Keratinocyte (primary cell): ENCODE results near the gene PLCL1. TPM values are rescaled to one million over a fixed set of nuclear protein-coding genes. Genes with fewer than 3 reads are reported as not detected.

Source experiments
- DNase-seq: peaks from one replicate; pipeline ENCODE4 v3.0.0-alpha.2; 2011; ENCODE audit warnings: low read depth, missing footprints, low spot score
- FAIRE-seq: peaks from 2 replicates; lab custom pipeline; 2011; peaks lifted over from hg19 to GRCh38; lab: Jason Lieb, UNC
- H2AFZ ChIP-seq: 2 replicates; pipeline ENCODE4 v1.6.0; 2012; ENCODE audit warnings: low read length, control low read depth, inconsistent platforms; ENCODE audit not compliant: control insufficient read depth
- H3K27ac ChIP-seq: 2 replicates; pipeline ENCODE4 v1.5.1; 2011; ENCODE audit warnings: low read length; ENCODE audit not compliant: control insufficient read depth, insufficient read depth
- H3K27me3 ChIP-seq: 3 replicates; pipeline ENCODE4 v1.6.0; 2011; ENCODE audit warnings: low read length; ENCODE audit not compliant: control insufficient read depth, insufficient read depth; ENCODE audit errors: extremely low read depth
- H3K36me3 ChIP-seq, 2 experiments: 2 replicates in 1 of 2; 3 replicates in 1 of 2; pipeline ENCODE4 v1.5.1; 2011; ENCODE audit warnings: low read length in 2 of 2, mild to moderate bottlenecking in 1 of 2; ENCODE audit not compliant: control insufficient read depth in 2 of 2, insufficient read depth in 2 of 2; ENCODE audit errors: extremely low read depth in 1 of 2
- H3K4me1 ChIP-seq: 3 replicates; pipeline ENCODE4 v1.5.1; 2011; ENCODE audit warnings: low read length; ENCODE audit not compliant: control insufficient read depth, insufficient read depth; ENCODE audit errors: extremely low read depth
- H3K4me2 ChIP-seq: 3 replicates; pipeline ENCODE4 v1.6.0; 2011; ENCODE audit warnings: low read depth, low read length; ENCODE audit not compliant: control insufficient read depth, insufficient read depth; ENCODE audit errors: extremely low read depth
- H3K4me3 ChIP-seq, 3 experiments: fragments of 200-600 bp in 1 of 3; sonication (generic) in 1 of 3; 2 replicates in 2 of 3; 3 replicates in 1 of 3; pipeline ENCODE4 v1.5.1; 2011 to 2016; ENCODE audit warnings: low read length in 3 of 3, mild to moderate bottlenecking in 3 of 3, control low read depth in 2 of 3, inconsistent platforms in 1 of 3, low read depth in 1 of 3, mixed read lengths in 1 of 3, mixed run types in 1 of 3, moderate library complexity in 1 of 3; ENCODE audit not compliant: control insufficient read depth in 2 of 3, insufficient read depth in 2 of 3; ENCODE audit errors: extremely low read depth in 1 of 3
- H3K79me2 ChIP-seq: 2 replicates; pipeline ENCODE4 v1.6.0; 2012; ENCODE audit warnings: low read length; ENCODE audit not compliant: control insufficient read depth, insufficient read depth
- H3K9ac ChIP-seq: 3 replicates; pipeline ENCODE4 v1.6.0; 2011; ENCODE audit warnings: low read length; ENCODE audit not compliant: control insufficient read depth, insufficient read depth; ENCODE audit errors: extremely low read depth
- H3K9me1 ChIP-seq: 3 replicates; pipeline ENCODE4 v1.6.0; 2011; ENCODE audit warnings: low read length; ENCODE audit not compliant: control insufficient read depth, insufficient read depth; ENCODE audit errors: extremely low read depth
- H3K9me3 ChIP-seq: 2 replicates; pipeline ENCODE4 v1.5.1; 2012; ENCODE audit warnings: low read depth, low read length; ENCODE audit not compliant: control insufficient read depth
- H4K20me1 ChIP-seq: 3 replicates; pipeline ENCODE4 v1.6.0; 2011; ENCODE audit warnings: low read length; ENCODE audit not compliant: control insufficient read depth, insufficient read depth; ENCODE audit errors: extremely low read depth
- CTCF ChIP-seq, 3 experiments: IDR thresholded peaks in 1 of 3; conservative IDR thresholded peaks in 1 of 3; optimal IDR thresholded peaks in 1 of 3; 2 replicates in 2 of 3; 3 replicates in 1 of 3; pipeline versions ENCODE3 to v1.5.1; 2011; ENCODE audit warnings: low read length in 3 of 3, mild to moderate bottlenecking in 3 of 3, moderate library complexity in 2 of 3, control low read depth in 1 of 3, inconsistent platforms in 1 of 3; ENCODE audit not compliant: insufficient read depth in 2 of 3; ENCODE audit errors: extremely low read depth in 1 of 3
- EZH2 ChIP-seq: IDR thresholded peaks from one replicate; pipeline ENCODE4 v1.6.1; 2012; ENCODE audit warnings: inconsistent platforms, mild to moderate bottlenecking, low read length, moderate library complexity
- dilution Hi-C: fragments of 300-500 bp; cut with MboI; formaldehyde crosslinking; loops from one replicate; pipeline ENCODE4 v1.7.0; 2020; ENCODE audit warnings: low sequenced_read_pairs; ENCODE audit not compliant: extremely low pct_ligation_motif_present
- polyA plus RNA-seq, 5 experiments: library from polyadenylated mRNA; depleted of rRNA in 3 of 5; stranded (reverse) in 3 of 5; stranded (forward) in 1 of 5; unstranded in 1 of 5; fragments of >200 nt; gene quantifications; 1 replicate in 1 of 5; 2 replicates in 3 of 5; 3 replicates in 1 of 5; pipeline versions ENCODE4 v1.2.1 to v1.2.3, GENCODE V29; 2011 to 2012; ENCODE audit warnings: missing spikeins in 2 of 5, low read depth in 1 of 5, low replicate concordance in 1 of 5

PLCL1 gene
- polyA plus RNA-seq, 1 donor (not counting 4 experiments of a cell fraction or from before 2014, with no cell fraction given) = 0.01 TPM

GRCh38 chr2:198177040-198177439, 372.6 kb downstream of the PLCL1 start:
- no peaks in the 10 kb centered on the region for H3K27me3 ChIP-seq
- H3K9me1 ChIP-seq = no peaks in the 10 kb centered on the region
- dilution Hi-C loops = no loop called here
- H3K9ac ChIP-seq = no peak overlapping the region
- DNase-seq = no peak
- FAIRE-seq = no peak
- no peak overlapping the region for H2AFZ ChIP-seq
- H3K27ac ChIP-seq = no peak overlapping the region
- H3K9me3 ChIP-seq = no peaks in the 10 kb centered on the region
- no peaks in the 10 kb centered on the region for H3K36me3 ChIP-seq
- no peaks in the 10 kb centered on the region for H4K20me1 ChIP-seq
- H3K4me3 ChIP-seq = no peak overlapping the region
- H3K79me2 ChIP-seq = no peaks in the 10 kb centered on the region
- TF ChIP-seq EZH2 (no peak), CTCF (optimal IDR thresholded peaks at IDR 0.05 in 1 of 3, IDR thresholded peaks at IDR 0.05 in 1 of 3, conservative IDR thresholded peaks at IDR 0.05 in 1 of 3; ENCODE audit: extremely low read depth in 1 of 3, insufficient read depth in 2 of 3, low read length in 3 of 3) (no peak)
- H3K4me2 ChIP-seq = no peak overlapping the region
- H3K4me1 ChIP-seq = no peaks in the 10 kb centered on the region

- H3K9me1 ChIP-seq = no peaks in the 10 kb centered on the region
- no peak overlapping the region for H3K9ac ChIP-seq
- H3K27me3 ChIP-seq = no peaks in the 10 kb centered on the region
- FAIRE-seq (no peak), DNase-seq (no peak)
- H2AFZ ChIP-seq = no peak overlapping the region
- H3K4me1 ChIP-seq = no peaks in the 10 kb centered on the region
- dilution Hi-C loops = no loop called here
- H3K36me3 ChIP-seq = no peaks in the 10 kb centered on the region
- no peak for TF ChIP-seq EZH2
- no peak for TF ChIP-seq CTCF (optimal IDR thresholded peaks at IDR 0.05 in 1 of 3, IDR thresholded peaks at IDR 0.05 in 1 of 3, conservative IDR thresholded peaks at IDR 0.05 in 1 of 3; ENCODE audit: extremely low read depth in 1 of 3, insufficient read depth in 2 of 3, low read length in 3 of 3)
- no peak overlapping the region for H3K4me3 ChIP-seq
- no peak overlapping the region for H3K4me2 ChIP-seq
- H3K9me3 ChIP-seq = no peaks in the 10 kb centered on the region
- no peaks in the 10 kb centered on the region for H4K20me1 ChIP-seq
- no peak overlapping the region for H3K27ac ChIP-seq
- no peaks in the 10 kb centered on the region for H3K79me2 ChIP-seq
Measured at GRCh38 chr2:198178766-198179165, 374.4 kb downstream of the PLCL1 start.
